Left lobe of liver (tissue), 2 donors: ENCODE data around the gene FCGR3B. TPM values are rescaled to one million over a fixed set of nuclear protein-coding genes. Genes with fewer than 3 reads are reported as not detected.
"Not testable (repeated sequence)": the region's sequence is repeated elsewhere in the genome, so short reads cannot be mapped to it uniquely, and the experiment has no call there.

Experiments used
- ATAC-seq: fragments of 200-7000 bp; cut with Tn5 transposase; one replicate; pipeline ENCODE4 v1.9.1; 2020; ENCODE audit warnings: mild to moderate bottlenecking, moderate library complexity
- DNase-seq: peaks from one replicate; pipeline ENCODE4 v3.0.0-alpha.2; 2020; ENCODE audit warnings: low spot score
- total RNA-seq: library from RNA; stranded (reverse); gene quantifications from one replicate; pipeline ENCODE4 v1.2.1, GENCODE V29; 2021
- donor health status: DM: no; HTN: no; CAD: no; lungs with moderate emphysema.
- donor health status: DM: no; HTN: yes; CAD: no.

FCGR3B gene
- total RNA-seq: 1.9 TPM

- DNase-seq (no peak), ATAC-seq (no peak)
Observed at GRCh38 chr1:161631076-161631475, at the start of gene FCGR3B. TSS of gene FCGR3B (minus strand) at chr1:161631176. CDS start at chr1:161631094, 82 bp downstream.

- peak; percentile 12 for ATAC-seq
Observed at GRCh38 chr1:161678500-161678899, 47.5 kb upstream of the FCGR3B start.

GRCh38 chr1:161676958-161677689, 46.1 kb upstream of the FCGR3B start:
- peak; percentile 97 for ATAC-seq
- peak; percentile 72 for DNase-seq

More at GRCh38 chr1:161678500-161678899, 47.5 kb upstream of the FCGR3B start:
- DNase-seq: no peak

- ATAC-seq (no peak), DNase-seq (no peak)
Observed at GRCh38 chr1:161676441-161676840, 45.5 kb upstream of the FCGR3B start.

- not testable (repeated sequence) for ATAC-seq, DNase-seq
Observed at GRCh38 chr1:161674908-161675307, 43.9 kb upstream of the FCGR3B start.

GRCh38 chr1:161674447-161674846, 43.5 kb upstream of the FCGR3B start:
- DNase-seq, ATAC-seq: not testable (repeated sequence)

GRCh38 chr1:161673437-161673836, 42.5 kb upstream of the FCGR3B start:
- not testable (repeated sequence) for ATAC-seq, DNase-seq

GRCh38 chr1:161671045-161672020, 40.4 kb upstream of the FCGR3B start:
- DNase-seq: not testable (repeated sequence)
- ATAC-seq: peak; percentile 56

GRCh38 chr1:161664689-161665088, 33.7 kb upstream of the FCGR3B start:
- DNase-seq: not testable (repeated sequence)
- ATAC-seq: peak; percentile 85

GRCh38 chr1:161663569-161663968, 32.6 kb upstream of the FCGR3B start:
- DNase-seq, ATAC-seq: not testable (repeated sequence)

- not testable (repeated sequence) for DNase-seq
- ATAC-seq: peak; percentile 33
Observed at GRCh38 chr1:161662684-161663339, 31.8 kb upstream of the FCGR3B start, which contains the start of gene FCGR2B. TSS of gene FCGR2B (plus strand) at chr1:161663143. CDS start at chr1:161663242, 99 bp downstream.

GRCh38 chr1:161661660-161662311, 30.8 kb upstream of the FCGR3B start:
- DNase-seq, ATAC-seq: not testable (repeated sequence)

GRCh38 chr1:161658524-161658923, 27.5 kb upstream of the FCGR3B start:
- DNase-seq: not testable (repeated sequence)
- ATAC-seq: peak; percentile 34

- not testable (repeated sequence) for DNase-seq
Observed at GRCh38 chr1:161653971-161654370, 23.0 kb upstream of the FCGR3B start.

GRCh38 chr1:161653541-161653940, 22.6 kb upstream of the FCGR3B start:
- not testable (repeated sequence) for DNase-seq, ATAC-seq

More at GRCh38 chr1:161653971-161654370, 23.0 kb upstream of the FCGR3B start:
- ATAC-seq: not testable (repeated sequence)

- ATAC-seq: peak; percentile 85
- DNase-seq: not testable (repeated sequence)
Observed at GRCh38 chr1:161647507-161648360, 16.8 kb upstream of the FCGR3B start.

- ATAC-seq, DNase-seq: not testable (repeated sequence)
Observed at GRCh38 chr1:161644855-161645254, 13.9 kb upstream of the FCGR3B start.

GRCh38 chr1:161643481-161644208, 12.7 kb upstream of the FCGR3B start:
- ATAC-seq, DNase-seq: not testable (repeated sequence)
